Endothelial cell of umbilical vein (primary cell): ENCODE measurements around the gene YIPF1. TPM values are rescaled to one million over a fixed set of nuclear protein-coding genes. Genes with fewer than 3 reads are reported as not detected.

Experiments
- BruUV-seq: library from RNA; stranded (reverse); fragments of 400-500 nt; replicated peaks from 2 replicates; lab custom pipeline; 2021; lab: Mats Ljungman, UMichigan
- CTCF ChIA-PET: fragments of 300-600, 350-600 bp; sonication (Branson Sonifier 250); formaldehyde crosslinking; loops from one replicate; lab custom pipeline; 2021; ENCODE audit warnings: antibody characterized with exemption, inconsistent platforms; lab: Charles Lee
- POLR2A ChIA-PET: fragments of 300-600, 350-600 bp; sonication (Branson Sonifier 250); formaldehyde crosslinking; loops from one replicate; lab custom pipeline; 2021; ENCODE audit warnings: antibody characterized with exemption, inconsistent platforms; lab: Charles Lee
- DNase-seq: peaks from one replicate; pipeline ENCODE4 v3.0.0-alpha.2; 2011; ENCODE audit warnings: low read depth, low spot score
- FAIRE-seq: peaks from 2 replicates; lab custom pipeline; 2011; peaks lifted over from hg19 to GRCh38; lab: Jason Lieb, UNC
- H2AFZ ChIP-seq: 2 replicates; pipeline ENCODE4 v1.6.0; 2012; ENCODE audit warnings: low read depth, low read length, control low read depth, inconsistent platforms
- H3K27ac ChIP-seq: 2 replicates; pipeline ENCODE4 v1.5.1; 2011; ENCODE audit warnings: low read depth, mild to moderate bottlenecking, control low read depth, low read length, moderate library complexity; ENCODE audit not compliant: insufficient read depth
- H3K27me3 ChIP-seq, 2 experiments: 2 replicates each; pipeline versions ENCODE4 v1.6.0 to v1.6.1; 2011; ENCODE audit warnings: low read length in 2 of 2, mixed read lengths in 1 of 2; ENCODE audit not compliant: control insufficient read depth in 2 of 2, insufficient read depth in 2 of 2
- H3K36me3 ChIP-seq, 2 experiments: 2 replicates in 1 of 2; 3 replicates in 1 of 2; pipeline ENCODE4 v1.5.1; 2011; ENCODE audit warnings: low read length in 2 of 2, mild to moderate bottlenecking in 1 of 2, moderate library complexity in 1 of 2; ENCODE audit not compliant: control insufficient read depth in 2 of 2, insufficient read depth in 2 of 2; ENCODE audit errors: extremely low read depth in 1 of 2
- H3K4me1 ChIP-seq: 3 replicates; pipeline ENCODE4 v1.5.1; 2011; ENCODE audit warnings: mild to moderate bottlenecking, low read length; ENCODE audit not compliant: control insufficient read depth, insufficient read depth; ENCODE audit errors: extremely low read depth
- H3K4me2 ChIP-seq: 2 replicates; pipeline ENCODE4 v1.6.1; 2011; ENCODE audit warnings: low read length, control low read depth, mixed read lengths; ENCODE audit not compliant: insufficient read depth
- H3K4me3 ChIP-seq, 3 experiments: fragments of 200-600 bp in 1 of 3; sonication (generic), shearing (Covaris generic) in 1 of 3; replicated peaks in 1 of 3; 2 replicates each; pipeline ENCODE4 v1.5.1; 2011 to 2016; ENCODE audit warnings: control low read depth in 3 of 3, low read length in 3 of 3, mild to moderate bottlenecking in 2 of 3, inconsistent platforms in 1 of 3, low read depth in 1 of 3, moderate library complexity in 1 of 3; ENCODE audit not compliant: insufficient read depth in 1 of 3
- H3K79me2 ChIP-seq: 2 replicates; pipeline ENCODE4 v1.6.0; 2012; ENCODE audit warnings: low read length, inconsistent platforms; ENCODE audit not compliant: control insufficient read depth, insufficient read depth
- H3K9ac ChIP-seq: replicated peaks from 2 replicates; pipeline ENCODE3; 2011; ENCODE audit warnings: low read length, control low read depth; ENCODE audit not compliant: insufficient read depth; ENCODE audit errors: extremely low read depth
- H3K9me1 ChIP-seq: replicated peaks from 3 replicates; pipeline ENCODE4 v1.6.0; 2011; ENCODE audit warnings: mild to moderate bottlenecking, low read length; ENCODE audit not compliant: control insufficient read depth, insufficient read depth; ENCODE audit errors: extremely low read depth
- H3K9me3 ChIP-seq: replicated peaks from 2 replicates; pipeline ENCODE4 v1.5.1; 2012; ENCODE audit warnings: low read length, inconsistent platforms; ENCODE audit not compliant: control insufficient read depth, insufficient read depth
- H4K20me1 ChIP-seq: replicated peaks from 2 replicates; pipeline ENCODE3; 2011; ENCODE audit warnings: mild to moderate bottlenecking, low read length; ENCODE audit not compliant: control insufficient read depth, insufficient read depth; ENCODE audit errors: extremely low read depth
- CTCF ChIP-seq, 2 donors: IDR thresholded peaks; 1 replicate in 1 of 2; 2 replicates in 1 of 2; pipeline ENCODE4 v1.5.1; 2011; ENCODE audit warnings: low read length in 2 of 2, mild to moderate bottlenecking in 2 of 2, moderate library complexity in 2 of 2, control low read depth in 1 of 2, inconsistent platforms in 1 of 2, low read depth in 1 of 2; ENCODE audit not compliant: insufficient read depth in 1 of 2; ENCODE audit errors: extremely low read depth in 1 of 2
- EZH2 ChIP-seq: IDR thresholded peaks from 2 replicates; pipeline ENCODE4 v1.6.1; 2012; ENCODE audit warnings: borderline replicate concordance, low read depth, mild to moderate bottlenecking, moderate library complexity, low read length, inconsistent platforms; ENCODE audit not compliant: severe bottlenecking
- FOS ChIP-seq: IDR thresholded peaks from 2 replicates; pipeline ENCODE4 v1.6.1; 2011; ENCODE audit warnings: mild to moderate bottlenecking, low read length, moderate library complexity, borderline replicate concordance; ENCODE audit not compliant: insufficient read depth
- GATA2 ChIP-seq: IDR thresholded peaks from 2 replicates; pipeline ENCODE4 v1.7.0; 2011; ENCODE audit warnings: low read depth, mild to moderate bottlenecking, moderate library complexity, mixed read lengths, low read length; ENCODE audit not compliant: insufficient read length, insufficient read depth
- JUN ChIP-seq: IDR thresholded peaks from 2 replicates; pipeline ENCODE4 v1.6.1; 2011; ENCODE audit warnings: borderline replicate concordance, low read depth; ENCODE audit not compliant: insufficient read length, insufficient read depth
- MYC ChIP-seq: IDR thresholded peaks from one replicate; pipeline ENCODE4 v1.6.1; 2011; ENCODE audit warnings: mild to moderate bottlenecking, low read depth, low read length
- POLR2A ChIP-seq: IDR thresholded peaks from 2 replicates; pipeline ENCODE4 v1.6.1; 2012; ENCODE audit warnings: low read depth, mild to moderate bottlenecking, control low read depth, low read length
- POLR2AphosphoS5 ChIP-seq: IDR thresholded peaks from 2 replicates; pipeline ENCODE4 v1.6.1; 2012; ENCODE audit warnings: low read depth, mild to moderate bottlenecking, control low read depth, low read length, moderate library complexity; ENCODE audit not compliant: insufficient read depth
- dilution Hi-C: fragments of 300-500 bp; cut with MboI; formaldehyde crosslinking; loops from one replicate; pipeline ENCODE4 v1.15.0; 2019; ENCODE audit warnings: low sequenced_read_pairs; ENCODE audit not compliant: extremely low pct_ligation_motif_present
- intact Hi-C: fragments of 100-400 bp; cut with micrococcal nuclease; formaldehyde crosslinking; loops from one replicate; pipeline ENCODE4 v1.10.0; 2022
- polyA plus RNA-seq, 4 experiments: library from polyadenylated mRNA; depleted of rRNA in 3 of 4; stranded (reverse) in 3 of 4; unstranded in 1 of 4; fragments of >200 nt; gene quantifications; 2 replicates each; pipeline versions ENCODE4 v1.2.1 to v1.2.3, GENCODE V29; 2011 to 2012; ENCODE audit warnings: missing spikeins in 1 of 4
- total RNA-seq: library from RNA; stranded (reverse); gene quantifications from 2 replicates; pipeline ENCODE4 v1.2.3, GENCODE V29; 2021
- TF ChIP-seq, protein P1 (sequence below): IDR thresholded peaks from 2 replicates; pipeline ENCODE4 v1.6.1; 2011; ENCODE audit not compliant: insufficient read depth, insufficient read length

The YIPF1 gene
- total and polyA plus RNA-seq, 2 donors (not counting 3 experiments of a cell fraction or from before 2014, with no cell fraction given) = 14.8 to 26.2 TPM

DNA sequence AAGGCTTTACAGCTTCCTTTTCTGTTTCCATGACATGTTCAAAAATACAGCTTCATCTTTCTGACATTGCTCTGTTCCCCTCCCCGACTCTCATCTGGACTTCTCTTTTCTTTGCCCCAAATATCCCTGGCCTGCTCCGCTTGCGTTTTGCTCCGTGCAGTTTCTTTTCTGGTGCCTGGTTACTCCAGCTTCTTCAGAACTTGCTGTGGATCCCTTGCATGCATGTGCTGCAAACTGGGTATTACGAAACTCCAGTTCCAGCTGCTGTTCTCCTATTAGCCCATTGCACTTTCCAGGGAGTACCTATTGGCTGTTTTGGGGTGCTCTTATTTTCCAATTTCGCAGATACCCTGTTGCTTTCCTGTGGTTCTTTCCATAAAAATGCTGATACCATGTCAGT lies 41.6 kb downstream of the YIPF1 start:
- no peaks in the 10 kb centered on the region for H3K9me1 ChIP-seq
- no peak overlapping the region for H3K4me2 ChIP-seq
- H3K9ac ChIP-seq = no peak overlapping the region
- no peaks in the 10 kb centered on the region for H3K27me3 ChIP-seq
- POLR2A ChIA-PET = no interaction called here
- no peaks in the 10 kb centered on the region for H3K79me2 ChIP-seq
- H4K20me1 ChIP-seq = no peaks in the 10 kb centered on the region
- CTCF ChIA-PET = interaction anchor here (1.0 to 2.1 kb wide), 3 partner anchors 12 to 100 kb away, joined by 3 to 13 read pairs (median 5); no protein-coding TSS in a partner anchor
- FAIRE-seq (no peak), DNase-seq (no peak)
- H3K4me3 ChIP-seq = no peak overlapping the region
- intact Hi-C loops = no loop called here
- peaks cover 0 to 3% of the 10 kb centered on the region in 2 experiments for H3K36me3 ChIP-seq
- H3K27ac ChIP-seq = no peak overlapping the region
- no peak overlapping the region for H2AFZ ChIP-seq
- dilution Hi-C loops = no loop called here
- H3K9me3 ChIP-seq = no peaks in the 10 kb centered on the region
- H3K4me1 ChIP-seq = no peaks in the 10 kb centered on the region
- BruUV-seq = no TSS peak
- TF ChIP-seq JUN (no peak), MYC (no peak), EZH2 (no peak), POLR2AphosphoS5 (no peak), FOS (no peak), GATA2 (no peak), POLR2A (no peak), CTCF (IDR thresholded peaks at IDR 0.05; ENCODE audit: extremely low read depth in 1 of 2, insufficient read depth in 1 of 2, low read depth in 1 of 2, low read length in 2 of 2) (no peak)
- TF ChIP-seq, protein P1, sequence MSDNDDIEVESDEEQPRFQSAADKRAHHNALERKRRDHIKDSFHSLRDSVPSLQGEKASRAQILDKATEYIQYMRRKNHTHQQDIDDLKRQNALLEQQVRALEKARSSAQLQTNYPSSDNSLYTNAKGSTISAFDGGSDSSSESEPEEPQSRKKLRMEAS = no peak
